HG03571 (cell line): ENCODE measurements around the gene RING1.

ENCODE experiments used
- ATAC-seq: cut with Tn5 transposase; IDR thresholded peaks from one replicate; pipeline ENCODE4 v1.9.1; 2021; ENCODE audit not compliant: unreplicated experiment

The RING1 gene

GRCh38 chr6:33241968-33242367 lies 33.7 kb downstream of the RING1 start:
- no peak for ATAC-seq

DNA sequence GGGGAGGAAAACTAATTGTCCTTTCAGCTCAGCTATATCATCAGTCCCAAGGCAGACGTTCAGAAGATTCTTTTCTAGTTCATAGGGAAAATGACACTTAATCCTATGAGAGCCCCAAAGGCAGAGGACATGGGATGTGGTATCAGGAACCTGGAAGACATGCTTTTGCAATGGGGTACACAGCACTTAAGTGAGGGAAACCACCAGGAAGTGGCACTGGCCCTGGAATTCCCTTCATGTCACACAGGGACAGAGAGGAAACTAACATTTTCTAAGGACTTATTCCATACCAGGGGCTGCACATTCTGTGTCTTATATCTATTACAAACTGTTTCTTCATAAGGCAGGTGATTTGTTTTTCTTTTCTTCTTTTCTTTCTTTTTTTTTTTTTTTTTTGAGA lies 35.2 kb downstream of the RING1 start:
- no peak for ATAC-seq

DNA sequence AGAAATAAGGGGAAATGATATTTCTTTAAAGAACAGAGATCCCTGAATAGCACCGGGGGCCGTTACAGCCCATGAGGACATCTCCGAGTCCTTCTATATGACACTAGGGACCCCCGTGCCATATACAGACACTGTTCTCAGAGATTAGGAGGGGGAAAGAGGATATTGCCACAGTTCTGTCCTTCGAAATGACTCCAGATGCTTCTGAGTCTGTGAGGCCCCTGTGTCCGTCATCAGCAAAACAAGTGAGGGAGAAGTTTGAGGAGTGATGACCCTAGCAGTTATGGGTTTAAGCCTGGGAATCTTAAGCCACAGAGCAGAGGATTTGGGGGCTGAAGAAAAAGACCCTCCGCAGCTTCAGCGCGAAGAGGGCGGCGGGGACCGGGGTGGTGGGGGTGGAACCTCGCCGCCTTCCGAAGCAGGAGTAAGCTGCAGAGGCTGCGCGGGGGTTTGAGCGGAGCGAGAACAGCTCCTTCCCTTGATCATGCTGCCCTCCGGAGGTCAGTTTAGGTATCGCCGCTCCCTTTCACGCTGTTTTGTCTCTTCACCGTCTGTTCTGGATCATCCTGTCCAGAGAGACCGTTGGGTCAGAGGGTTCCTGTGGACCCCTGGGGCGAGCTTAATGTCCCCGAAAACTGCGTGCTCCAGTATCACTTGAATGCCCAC lies 39.8 kb downstream of the RING1 start:
- ATAC-seq: peak; percentile 46

GRCh38 chr6:33248643-33248931 lies 40.3 kb downstream of the RING1 start:
- ATAC-seq: no peak

- peak; percentile 84 for ATAC-seq
Measured at GRCh38 chr6:33248932-33249731, 40.8 kb downstream of the RING1 start.

GRCh38 chr6:33249732-33250630 lies 41.7 kb downstream of the RING1 start:
- ATAC-seq: no peak

DNA sequence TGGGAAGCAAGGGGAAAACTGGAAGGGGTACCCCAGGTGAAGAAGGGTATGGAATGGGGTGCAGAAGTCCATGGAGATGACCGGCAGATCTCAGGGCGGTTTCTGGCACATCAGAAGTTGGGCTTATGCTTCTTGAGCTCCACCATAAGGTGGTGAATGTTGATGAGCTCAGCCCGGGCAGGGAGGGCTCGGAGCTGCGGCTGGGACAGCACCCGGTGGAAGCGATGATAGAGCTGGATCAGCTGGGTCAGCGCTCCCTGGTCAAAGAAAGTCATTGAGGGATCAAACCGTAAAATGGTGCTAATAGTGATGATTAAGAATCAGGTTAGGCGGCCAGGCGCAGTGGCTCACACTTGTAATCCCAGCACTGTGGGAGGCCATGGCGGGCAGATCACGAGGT lies 42.4 kb downstream of the RING1 start:
- ATAC-seq: no peak

GRCh38 chr6:33251395-33252012 lies 43.2 kb downstream of the RING1 start:
- ATAC-seq: no peak

- no peak for ATAC-seq
Measured at GRCh38 chr6:33252759-33253158, 44.5 kb downstream of the RING1 start.

DNA sequence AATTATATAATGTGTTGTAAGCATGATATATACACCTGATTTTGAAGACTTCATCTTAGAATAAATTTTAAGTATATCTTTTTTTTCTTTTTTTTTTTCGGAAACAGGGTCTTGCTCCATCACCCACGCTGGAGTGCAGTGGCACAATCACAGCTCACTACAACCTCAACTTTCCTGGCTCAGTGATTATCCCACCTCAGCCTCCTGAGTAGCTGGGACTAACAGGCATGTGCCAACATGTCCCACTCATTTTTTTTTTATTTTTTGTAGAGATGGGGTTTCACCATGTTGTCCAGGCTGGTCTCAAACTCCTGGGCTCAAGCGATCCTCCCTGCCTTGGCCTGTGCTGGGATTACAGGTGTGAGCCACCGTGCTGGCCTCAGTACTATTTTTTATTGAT lies 46.3 kb downstream of the RING1 start:
- no peak for ATAC-seq

DNA sequence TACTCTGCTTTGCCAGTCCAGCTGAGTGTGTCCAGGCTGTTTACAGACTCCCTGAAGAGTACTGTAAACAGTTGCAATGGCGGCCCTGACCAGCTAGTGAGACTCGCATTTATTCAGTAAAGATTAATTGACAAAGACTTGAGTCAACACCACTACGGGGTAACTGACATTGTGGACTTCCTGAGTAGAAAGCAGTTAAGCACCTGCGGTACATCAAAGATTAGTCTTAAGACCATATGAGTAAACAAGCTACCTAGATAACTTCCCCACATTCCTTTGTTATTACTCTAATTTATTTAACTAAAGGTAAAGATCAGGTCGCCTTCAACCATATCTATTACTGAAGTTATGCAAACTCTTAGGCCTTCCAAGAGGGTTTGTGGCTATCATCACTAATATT lies 50.7 kb downstream of the RING1 start:
- ATAC-seq: no peak
